Spleen (tissue), 11 donors: ENCODE data around the gene HSD17B12. TPM values are rescaled to one million over a fixed set of nuclear protein-coding genes. Genes with fewer than 3 reads are reported as not detected.

Experiments
- DNase-seq: peaks from one replicate; pipeline ENCODE4 v3.0.0-alpha.2; 2020
- H3K27ac ChIP-seq, 8 donors: fragments of 200-600 bp; sonication (generic) in 7 of 8; 1 replicate in 4 of 8; 2 replicates in 4 of 8; pipeline versions ENCODE4 v1.5.0 to v1.8.0; 2016 to 2021; ENCODE audit warnings: inconsistent platforms in 4 of 8, mild to moderate bottlenecking in 4 of 8, moderate library complexity in 1 of 8
- H3K27me3 ChIP-seq, 7 donors: fragments of 200-600 bp; sonication (generic) in 6 of 7; replicated peaks in 1 of 7; 1 replicate in 4 of 7; 2 replicates in 3 of 7; pipeline versions ENCODE4 v1.5.0 to v1.8.0; 2016 to 2021; ENCODE audit warnings: inconsistent platforms in 3 of 7, mild to moderate bottlenecking in 1 of 7
- H3K36me3 ChIP-seq, 6 donors: fragments of 200-600 bp; sonication (generic) in 5 of 6; 1 replicate in 4 of 6; 2 replicates in 2 of 6; pipeline versions ENCODE4 v1.5.0 to v1.8.0; 2016 to 2021; ENCODE audit warnings: inconsistent platforms in 2 of 6
- H3K4me1 ChIP-seq, 6 donors: fragments of 200-600 bp; sonication (generic) in 5 of 6; 1 replicate in 3 of 6; 2 replicates in 3 of 6; pipeline versions ENCODE4 v1.5.0 to v1.8.0; 2016 to 2021; ENCODE audit warnings: inconsistent platforms in 3 of 6
- H3K4me3 ChIP-seq, 8 donors: fragments of 200-600 bp; sonication (generic) in 7 of 8; 1 replicate in 4 of 8; 2 replicates in 4 of 8; pipeline versions ENCODE4 v1.5.0 to v1.8.0; 2016 to 2021; ENCODE audit warnings: inconsistent platforms in 4 of 8, mild to moderate bottlenecking in 4 of 8, moderate library complexity in 2 of 8
- H3K9me3 ChIP-seq, 8 donors: fragments of 200-600 bp; sonication (generic) in 7 of 8; 1 replicate in 4 of 8; 2 replicates in 4 of 8; pipeline versions ENCODE4 v1.5.0 to v1.8.0; 2016 to 2021; ENCODE audit warnings: inconsistent platforms in 4 of 8
- CTCF ChIP-seq, 11 experiments: fragments of 200-600 bp in 7 of 11; fragments of 450-650 bp in 4 of 11; sonication (generic) in 4 of 11; IDR thresholded peaks in 8 of 11; conservative IDR thresholded peaks in 3 of 11; 1 replicate in 7 of 11; 2 replicates in 4 of 11; pipeline versions ENCODE4 v1.4.0 to v1.8.0; 2016 to 2021; ENCODE audit warnings: antibody characterized with exemption in 11 of 11, inconsistent platforms in 4 of 11, mild to moderate bottlenecking in 1 of 11
- POLR2A ChIP-seq, 3 donors: fragments of 450-650 bp; IDR thresholded peaks; one replicate each; pipeline ENCODE4 v1.5.1; 2017; ENCODE audit warnings: antibody characterized with exemption in 3 of 3, mild to moderate bottlenecking in 1 of 3
- POLR2AphosphoS5 ChIP-seq, 3 donors: sonication (generic); formaldehyde crosslinking; IDR thresholded peaks; one replicate each; pipeline ENCODE4 v1.5.1; 2017; ENCODE audit warnings: antibody characterized with exemption in 3 of 3
- WGBS, 5 donors: extraction: QIAGEN DNeasy Blood & Tissue Kit in 3 of 5; methylation state at CpG; one replicate each; pipeline versions ENCODE4 v1.1.5 to v1.1.7; 2013 to 2018; 5-methylcytosine and 5-hydroxymethylcytosine counted together
- intact Hi-C: fragments of 100-400 bp; cut with DNase I; formaldehyde crosslinking; loops from one replicate; pipeline ENCODE4 v1.15.0; 2023; ENCODE audit warnings: low total_unique reads
- polyA plus RNA-seq, 3 donors: library from polyadenylated mRNA; stranded (reverse); fragments of 200-250 nt; gene quantifications; one replicate each; pipeline ENCODE4 v1.2.1, GENCODE V29; 2013
- total RNA-seq, 7 donors: library from RNA; depleted of rRNA in 3 of 7; stranded (reverse); fragments of >200 nt in 3 of 7; fragmentation: NEBNext Ultra II Directional in 4 of 7; extraction: Animal tissue kit (Norgen Biotek cat#: 25700) in 4 of 7; gene quantifications; one replicate each; pipeline versions ENCODE4 v1.1.0 to v1.2.1, GENCODE V29; 2016 to 2021
- donor health status: healthy with polysubstance abuse.
- donor health status: DM: no; HTN: no; CAD: no; lungs with moderate emphysema.
- donor health status: DM: no; HTN: no; CAD: no.
- donor health status: Bipolar disorder and iron deficiency.
- donor health status: healthy.
- donor health status: DM: no; HTN: no; CAD: no.
- donor health status: DM: yes; HTN: yes; CAD: no.

The HSD17B12 gene
- total and polyA plus RNA-seq, 10 donors = 17.5 to 80.0 (median 56.3) TPM

DNA sequence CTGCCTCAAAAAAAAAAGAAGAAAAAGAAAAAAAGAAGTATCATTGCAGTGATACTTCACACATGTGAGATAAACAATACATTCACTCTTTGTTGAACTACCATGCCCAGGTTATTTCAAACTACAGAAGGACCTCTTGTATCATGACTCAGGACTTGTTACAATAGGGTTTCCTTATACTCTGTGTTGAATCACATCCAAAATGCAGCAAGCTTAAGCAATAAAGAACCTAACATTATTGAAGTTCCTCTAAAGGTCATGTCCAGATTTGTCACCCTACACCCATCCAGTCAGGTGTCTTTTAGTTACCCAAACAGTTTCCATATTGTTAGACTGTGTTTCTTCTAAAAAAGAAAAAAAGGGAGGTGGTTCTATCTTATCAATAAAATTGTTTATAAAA lies 173.2 kb downstream of the HSD17B12 start:
- Histone ChIP-seq H3K36me3 (peaks cover 0 to 60% (median 15%) of the 10 kb centered on the region in 6 donors), H3K27me3 (no peaks in the 10 kb centered on the region), H3K4me3 (no peak overlapping the region), H3K4me1 (no peaks in the 10 kb centered on the region), H3K9me3 (no peaks in the 10 kb centered on the region), H3K27ac (no peak overlapping the region)
- intact Hi-C loops = loop anchor here (10.0 kb wide), 1 partner anchor 289 kb away; no protein-coding TSS in a partner anchor
- DNase-seq = no peak
- no peak for TF ChIP-seq POLR2AphosphoS5 (IDR thresholded peaks at IDR 0.05)
- TF ChIP-seq CTCF (IDR thresholded peaks at IDR 0.05 in 8 of 11, conservative IDR thresholded peaks at IDR 0.05 in 3 of 11) = no peak
- no peak for TF ChIP-seq POLR2A (IDR thresholded peaks at IDR 0.05)

- Histone ChIP-seq H3K27me3 (no peaks in the 10 kb centered on the region), H3K9me3 (peaks cover 0 to 18% (median 12%) of the 10 kb centered on the region in 8 donors), H3K4me3 (no peak overlapping the region), H3K36me3 (peaks cover 0 to 47% (median 15%) of the 10 kb centered on the region in 6 donors), H3K27ac (no peak overlapping the region), H3K4me1 (no peaks in the 10 kb centered on the region)
- intact Hi-C loops = loop anchor here (10.0 kb wide), 1 partner anchor 292 kb away; no protein-coding TSS in a partner anchor
- no peak for DNase-seq
- TF ChIP-seq POLR2A (IDR thresholded peaks at IDR 0.05) = no peak
- 88 to 95% (median 92%) methylated on average over 3 of the region's 3 CpGs for WGBS, 5 donors
These were observed 176.5 kb downstream of the HSD17B12 start for GRCh38 chr11:43856993-43857392.

DNA sequence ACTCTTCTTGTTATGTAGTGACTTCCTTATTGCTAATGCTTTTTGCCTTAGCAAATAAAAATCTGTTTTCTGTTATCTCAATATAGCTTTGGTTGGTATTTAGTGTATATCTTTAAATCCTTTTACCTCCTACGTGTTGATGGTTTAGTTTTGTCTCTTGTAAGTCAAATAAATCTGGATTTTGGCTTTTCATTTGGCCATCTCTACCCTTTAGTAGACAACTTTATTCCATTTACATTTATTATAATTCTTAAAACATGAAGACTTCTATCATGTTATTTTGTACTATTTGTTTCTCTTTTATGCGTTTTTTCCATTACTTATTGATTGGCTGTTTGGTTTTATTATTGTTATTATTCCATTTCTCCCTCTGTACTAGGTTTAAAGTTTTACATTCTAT lies 180.6 kb downstream of the HSD17B12 start:
- no peak for DNase-seq
- WGBS, 5 donors = 85 to 89% (median 86%) methylated on average over 2 of the region's 2 CpGs
- peaks cover 0 to 18% (median 12%) of the 10 kb centered on the region in 8 donors for H3K9me3 ChIP-seq

GRCh38 chr11:43866520-43866919 lies 186.0 kb downstream of the HSD17B12 start:
- Histone ChIP-seq H3K4me3 (no peak overlapping the region), H3K9me3 (peaks cover 0 to 5% (median 0%) of the 10 kb centered on the region in 8 donors), H3K4me1 (peaks cover 0 to 17% (median 11%) of the 10 kb centered on the region in 6 donors), H3K27ac (no peak overlapping the region), H3K27me3 (peaks cover 0 to 13% (median 0%) of the 10 kb centered on the region in 7 donors), H3K36me3 (no peaks in the 10 kb centered on the region)
- TF ChIP-seq POLR2AphosphoS5 (IDR thresholded peaks at IDR 0.05) (no peak), POLR2A (IDR thresholded peaks at IDR 0.05) (no peak), CTCF (IDR thresholded peaks at IDR 0.05 in 8 of 11, conservative IDR thresholded peaks at IDR 0.05 in 3 of 11) (no peak)
- WGBS, 5 donors = 68 to 79% (median 76%) methylated on average over 2 of the region's 2 CpGs
- intact Hi-C loops = no loop called here
- no peak for DNase-seq

More for the DNA sequence above, 180.6 kb downstream of the HSD17B12 start:
- H3K4me3 ChIP-seq = no peak overlapping the region
- TF ChIP-seq POLR2A (IDR thresholded peaks at IDR 0.05) (no peak), POLR2AphosphoS5 (IDR thresholded peaks at IDR 0.05) (no peak), CTCF (IDR thresholded peaks at IDR 0.05 in 8 of 11, conservative IDR thresholded peaks at IDR 0.05 in 3 of 11) (no peak)
- no peaks in the 10 kb centered on the region for H3K4me1 ChIP-seq
- H3K27me3 ChIP-seq = no peaks in the 10 kb centered on the region
- H3K27ac ChIP-seq = no peak overlapping the region
- H3K36me3 ChIP-seq = peaks cover 0 to 15% (median 0%) of the 10 kb centered on the region in 6 donors
- intact Hi-C loops = no loop called here

DNA sequence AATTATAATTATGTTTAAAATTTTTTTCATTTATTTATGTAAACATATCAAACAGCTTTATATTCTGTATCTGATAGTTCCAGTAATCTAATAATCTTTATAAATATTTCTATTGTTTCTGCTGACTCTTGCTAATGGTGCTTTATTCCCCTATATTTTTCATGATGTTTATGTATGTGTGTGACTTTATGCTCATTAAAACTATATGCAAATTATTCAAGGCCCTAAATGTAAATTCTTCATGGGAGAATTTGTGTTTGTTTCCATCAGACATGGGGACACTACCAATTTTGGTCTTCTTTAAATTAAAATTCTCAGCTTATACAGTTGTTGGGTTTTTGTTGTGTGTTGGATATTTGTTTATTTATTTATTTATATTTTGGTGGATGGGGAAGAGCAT lies 186.4 kb downstream of the HSD17B12 start:
- peaks cover 0 to 17% (median 0%) of the 10 kb centered on the region in 7 donors for H3K27me3 ChIP-seq
- intact Hi-C loops = no loop called here
- H3K27ac ChIP-seq = no peak overlapping the region
- peaks cover 0 to 17% (median 11%) of the 10 kb centered on the region in 6 donors for H3K4me1 ChIP-seq
- DNase-seq = no peak
- no peaks in the 10 kb centered on the region for H3K36me3 ChIP-seq
- no peak for TF ChIP-seq CTCF (IDR thresholded peaks at IDR 0.05 in 8 of 11, conservative IDR thresholded peaks at IDR 0.05 in 3 of 11)
- H3K4me3 ChIP-seq = no peak overlapping the region
- H3K9me3 ChIP-seq = peaks cover 0 to under 1% (median 0%) of the 10 kb centered on the region in 8 donors
